Gastroesophageal sphincter (tissue), 3 donors: ENCODE data around the gene SSMEM1.

Source experiments
- POLR2AphosphoS5 ChIP-seq: sonication (generic); formaldehyde crosslinking; IDR thresholded peaks from one replicate; pipeline ENCODE4 v1.6.1; 2017; ENCODE audit warnings: antibody characterized with exemption
- TF ChIP-seq, protein P1 (sequence below), 4 experiments: fragments of 200-600 bp in 2 of 4; fragments of 450-650 bp in 2 of 4; sonication (generic) in 1 of 4; IDR thresholded peaks; one replicate each; pipeline ENCODE4 v1.5.1; 2017 to 2019; ENCODE audit warnings: antibody characterized with exemption in 4 of 4, mild to moderate bottlenecking in 2 of 4, moderate library complexity in 2 of 4

DNA sequence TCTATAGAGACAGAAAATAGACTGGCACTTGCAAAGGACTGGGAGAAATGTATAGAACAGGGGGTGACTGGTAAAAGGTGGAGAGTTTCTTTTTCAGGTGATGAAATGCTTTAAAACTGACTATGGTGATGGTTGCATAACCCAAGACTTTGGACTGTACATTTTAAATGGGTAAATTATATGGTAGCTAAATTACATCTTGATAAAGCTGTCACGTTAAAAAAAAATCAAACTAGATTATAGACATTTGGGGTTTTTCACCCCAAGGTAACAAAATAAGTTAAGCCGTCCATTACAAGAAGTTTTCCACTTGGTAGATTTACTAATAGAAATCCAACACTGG, 26.4 kb upstream of the SSMEM1 start:
- TF ChIP-seq POLR2AphosphoS5 = no peak
- TF ChIP-seq, protein P1, sequence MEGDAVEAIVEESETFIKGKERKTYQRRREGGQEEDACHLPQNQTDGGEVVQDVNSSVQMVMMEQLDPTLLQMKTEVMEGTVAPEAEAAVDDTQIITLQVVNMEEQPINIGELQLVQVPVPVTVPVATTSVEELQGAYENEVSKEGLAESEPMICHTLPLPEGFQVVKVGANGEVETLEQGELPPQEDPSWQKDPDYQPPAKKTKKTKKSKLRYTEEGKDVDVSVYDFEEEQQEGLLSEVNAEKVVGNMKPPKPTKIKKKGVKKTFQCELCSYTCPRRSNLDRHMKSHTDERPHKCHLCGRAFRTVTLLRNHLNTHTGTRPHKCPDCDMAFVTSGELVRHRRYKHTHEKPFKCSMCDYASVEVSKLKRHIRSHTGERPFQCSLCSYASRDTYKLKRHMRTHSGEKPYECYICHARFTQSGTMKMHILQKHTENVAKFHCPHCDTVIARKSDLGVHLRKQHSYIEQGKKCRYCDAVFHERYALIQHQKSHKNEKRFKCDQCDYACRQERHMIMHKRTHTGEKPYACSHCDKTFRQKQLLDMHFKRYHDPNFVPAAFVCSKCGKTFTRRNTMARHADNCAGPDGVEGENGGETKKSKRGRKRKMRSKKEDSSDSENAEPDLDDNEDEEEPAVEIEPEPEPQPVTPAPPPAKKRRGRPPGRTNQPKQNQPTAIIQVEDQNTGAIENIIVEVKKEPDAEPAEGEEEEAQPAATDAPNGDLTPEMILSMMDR (IDR thresholded peaks at IDR 0.05) = no peak
